RWPE1 (cell line): ENCODE results near the gene SH3PXD2A.

ENCODE experiments used
- CTCF ChIA-PET: fragments of 350-600 bp; sonication (Branson Sonifier 250); formaldehyde crosslinking; extraction: SDS; loops from one replicate; lab custom pipeline; 2021; lab: Yijun Ruan, JAX
- POLR2A ChIA-PET: fragments of 400-600 bp; formaldehyde crosslinking; extraction: SDS; loops from one replicate; lab custom pipeline; 2020; ENCODE audit warnings: antibody characterized with exemption; ENCODE audit not compliant: low non-redundant PET; lab: Yijun Ruan, JAX
- DNase-seq: peaks from one replicate; pipeline ENCODE4 v3.0.0; 2012; ENCODE audit warnings: low spot score
- H3K27ac ChIP-seq: fragments of 450-650 bp; 2 replicates; pipeline ENCODE4 v1.5.1; 2017
- TF ChIP-seq, protein P1 (sequence below): fragments of 450-650 bp; conservative IDR thresholded peaks from 2 replicates; pipeline ENCODE4 v1.5.1; 2017; ENCODE audit warnings: low read depth, mild to moderate bottlenecking

The SH3PXD2A gene

GRCh38 chr10:103822800-103823199 is 32.6 kb downstream of the SH3PXD2A start:
- ChIA-PET POLR2A (no interaction called here), CTCF (no interaction called here)
- no peak overlapping the region for H3K27ac ChIP-seq
- TF ChIP-seq, protein P1, sequence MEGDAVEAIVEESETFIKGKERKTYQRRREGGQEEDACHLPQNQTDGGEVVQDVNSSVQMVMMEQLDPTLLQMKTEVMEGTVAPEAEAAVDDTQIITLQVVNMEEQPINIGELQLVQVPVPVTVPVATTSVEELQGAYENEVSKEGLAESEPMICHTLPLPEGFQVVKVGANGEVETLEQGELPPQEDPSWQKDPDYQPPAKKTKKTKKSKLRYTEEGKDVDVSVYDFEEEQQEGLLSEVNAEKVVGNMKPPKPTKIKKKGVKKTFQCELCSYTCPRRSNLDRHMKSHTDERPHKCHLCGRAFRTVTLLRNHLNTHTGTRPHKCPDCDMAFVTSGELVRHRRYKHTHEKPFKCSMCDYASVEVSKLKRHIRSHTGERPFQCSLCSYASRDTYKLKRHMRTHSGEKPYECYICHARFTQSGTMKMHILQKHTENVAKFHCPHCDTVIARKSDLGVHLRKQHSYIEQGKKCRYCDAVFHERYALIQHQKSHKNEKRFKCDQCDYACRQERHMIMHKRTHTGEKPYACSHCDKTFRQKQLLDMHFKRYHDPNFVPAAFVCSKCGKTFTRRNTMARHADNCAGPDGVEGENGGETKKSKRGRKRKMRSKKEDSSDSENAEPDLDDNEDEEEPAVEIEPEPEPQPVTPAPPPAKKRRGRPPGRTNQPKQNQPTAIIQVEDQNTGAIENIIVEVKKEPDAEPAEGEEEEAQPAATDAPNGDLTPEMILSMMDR, result no peak
- DNase-seq, result no peak

- ChIA-PET POLR2A (no interaction called here), CTCF (no interaction called here)
These were observed 33.2 kb downstream of the SH3PXD2A start for GRCh38 chr10:103822107-103822716.

DNA sequence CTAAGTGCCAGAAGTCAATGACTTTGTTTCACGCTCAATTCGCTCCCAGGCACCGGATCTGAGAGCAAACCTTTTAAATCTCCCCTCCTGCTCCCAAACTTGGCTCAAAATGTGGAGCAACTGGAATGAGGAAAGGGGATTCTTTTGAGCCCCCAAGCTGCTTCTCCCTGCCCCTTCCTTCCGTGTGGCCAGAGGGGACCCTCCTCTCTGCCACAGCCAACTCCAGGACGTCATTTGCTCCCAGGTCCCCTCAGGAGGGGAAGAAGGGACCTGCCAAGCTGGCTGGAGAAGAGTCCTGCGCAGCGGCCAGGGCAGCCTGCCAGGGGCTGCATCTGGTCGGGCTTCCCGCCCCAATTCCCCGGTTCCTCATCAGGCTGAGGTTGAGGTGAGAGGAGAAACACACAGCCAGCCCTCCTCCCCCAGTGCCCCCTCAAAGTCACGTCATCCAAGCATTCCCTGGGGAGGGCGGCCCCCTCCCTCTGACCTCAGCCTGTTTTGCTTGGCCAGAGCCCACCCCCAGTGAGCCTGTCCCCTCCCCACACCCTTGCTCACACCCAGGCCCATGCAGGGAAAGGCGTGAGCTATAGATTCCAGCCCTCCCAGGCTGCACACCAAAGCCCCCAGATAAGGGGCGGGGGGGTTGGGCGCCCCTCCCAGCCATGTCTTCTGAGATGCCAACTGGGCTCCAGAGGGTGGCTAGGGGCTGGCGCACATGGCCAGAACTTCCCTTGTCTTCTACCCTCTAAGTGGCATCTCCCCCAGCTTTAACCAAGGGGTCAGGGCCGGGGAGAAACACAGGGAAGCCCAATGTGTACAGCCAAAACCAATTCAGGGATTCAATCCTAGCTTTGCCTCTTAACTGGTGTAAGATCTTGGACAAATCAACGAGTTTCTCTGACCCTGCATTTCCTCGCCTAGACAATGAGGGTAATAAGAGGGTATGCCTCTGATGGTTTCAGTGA is 35.0 kb downstream of the SH3PXD2A start:
- ChIA-PET POLR2A (interaction anchor here (0.5 kb wide), 1 partner anchor 24 kb away, joined by 6 read pairs; no protein-coding TSS in a partner anchor), CTCF (interaction anchor here (0.6 to 0.7 kb wide), 2 partner anchors 19 to 27 kb away, joined by 3 read pairs; no protein-coding TSS in a partner anchor)
- TF ChIP-seq, protein P1, result no peak
- no peak for DNase-seq
- peak overlapping the region; percentile 63 for H3K27ac ChIP-seq

More at GRCh38 chr10:103822107-103822716, 33.2 kb downstream of the SH3PXD2A start:
- H3K27ac ChIP-seq, result peak overlapping the region; percentile 63
- TF ChIP-seq, protein P1, result no peak
- DNase-seq, result no peak

DNA sequence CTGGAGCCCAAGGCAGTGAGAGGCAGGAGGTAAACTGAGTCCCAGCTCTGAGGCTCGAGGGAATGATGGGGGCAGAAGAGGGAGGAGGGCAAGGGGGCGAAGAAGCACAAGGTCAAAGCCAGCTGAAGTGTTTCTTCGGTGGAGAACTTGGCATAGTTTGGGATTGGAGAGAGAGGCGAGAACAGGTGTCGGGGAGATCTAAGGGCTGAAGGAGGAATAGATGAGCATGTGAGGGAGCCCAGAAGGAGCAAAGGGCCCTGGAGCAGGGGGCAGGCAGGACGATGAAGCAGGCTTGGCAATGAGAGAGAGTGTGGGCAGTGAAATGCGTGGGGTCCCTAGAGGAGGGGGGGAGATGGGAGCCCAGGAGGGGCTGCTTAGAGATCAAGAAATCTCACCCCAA is 35.9 kb downstream of the SH3PXD2A start:
- POLR2A ChIA-PET, result no interaction called here
- CTCF ChIA-PET, result interaction anchor here (0.6 kb wide), 1 partner anchor 27 kb away, joined by 3 read pairs; no protein-coding TSS in a partner anchor
- H3K27ac ChIP-seq, result peak overlapping the region; percentile 63
- DNase-seq, result no peak
- TF ChIP-seq, protein P1, result no peak

DNA sequence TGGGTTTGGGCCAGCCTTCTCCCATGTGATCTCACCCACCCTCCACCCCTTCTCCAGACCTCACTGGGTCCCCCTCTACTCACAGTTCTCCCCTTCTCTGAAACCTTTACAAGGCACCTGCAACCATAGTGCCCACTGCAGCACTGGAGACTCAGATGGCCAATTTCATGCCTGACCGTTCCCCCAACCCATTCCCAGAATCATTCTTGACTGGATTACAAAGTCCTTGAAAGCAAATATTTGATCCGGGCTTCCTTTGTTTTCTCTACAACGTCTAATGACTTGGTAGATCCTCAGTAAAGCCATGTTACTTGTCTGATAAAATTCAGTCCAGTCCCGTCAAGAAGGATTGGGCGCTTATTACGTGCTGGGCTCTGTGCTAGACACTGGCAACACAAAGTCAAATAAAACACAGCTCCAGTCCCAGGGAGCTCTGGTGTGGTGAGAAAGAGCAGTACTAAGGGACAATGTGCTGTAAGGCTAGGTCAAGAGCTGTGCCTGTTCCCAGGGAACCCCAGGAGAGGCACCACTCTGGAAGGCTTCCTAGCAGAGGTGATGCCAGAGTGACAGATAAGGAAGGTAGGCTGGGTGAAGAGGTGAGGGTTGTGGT is 36.5 kb downstream of the SH3PXD2A start:
- ChIA-PET CTCF (no interaction called here), POLR2A (no interaction called here)
- peak overlapping the region; percentile 63 for H3K27ac ChIP-seq
- DNase-seq, result no peak
- TF ChIP-seq, protein P1, result no peak

GRCh38 chr10:103818105-103818504 is 37.3 kb downstream of the SH3PXD2A start:
- no peak for DNase-seq
- CTCF ChIA-PET, result interaction anchor here (0.6 to 0.8 kb wide), 2 partner anchors 61 to 1206 kb away, joined by 3 read pairs; no protein-coding TSS in a partner anchor
- POLR2A ChIA-PET, result no interaction called here
- H3K27ac ChIP-seq, result peak overlapping the region; percentile 63
- TF ChIP-seq, protein P1, result no peak
